HEK293 (cell line): Measurements from ENCODE around the gene C20orf204.

Experiments
- BCL11B ChIP-seq: fragments of 450-650 bp; formaldehyde crosslinking; IDR thresholded peaks from 2 replicates; pipeline ENCODE4 v1.5.1; 2016; ENCODE audit warnings: low read depth, missing biosample characterization, missing genetic modification characterization
- EGR2 ChIP-seq: fragments of 450-650 bp; formaldehyde crosslinking; IDR thresholded peaks from 2 replicates; pipeline ENCODE4 v1.5.1; 2016; ENCODE audit warnings: low read depth, missing biosample characterization, missing genetic modification characterization
- FEZF1 ChIP-seq: fragments of 450-650 bp; formaldehyde crosslinking; IDR thresholded peaks from 2 replicates; pipeline ENCODE4 v1.5.1; 2016; ENCODE audit warnings: missing biosample characterization, missing genetic modification characterization
- GLI2 ChIP-seq: fragments of 450-650 bp; formaldehyde crosslinking; IDR thresholded peaks from 2 replicates; pipeline ENCODE4; 2017; ENCODE audit warnings: missing biosample characterization, missing genetic modification characterization, low read depth, borderline replicate concordance
- KLF1 ChIP-seq: fragments of 450-650 bp; formaldehyde crosslinking; IDR thresholded peaks from 2 replicates; pipeline ENCODE4 v1.5.1; 2016; ENCODE audit warnings: missing biosample characterization, missing genetic modification characterization
- MZF1 ChIP-seq: fragments of 450-650 bp; formaldehyde crosslinking; IDR thresholded peaks from 2 replicates; pipeline ENCODE4 v1.5.1; 2017; ENCODE audit warnings: missing biosample characterization, missing genetic modification characterization, borderline replicate concordance
- PRDM1 ChIP-seq: fragments of 450-650 bp; formaldehyde crosslinking; IDR thresholded peaks from 2 replicates; pipeline ENCODE4; 2016; ENCODE audit warnings: missing biosample characterization, missing genetic modification characterization
- SP3 ChIP-seq: fragments of 450-650 bp; formaldehyde crosslinking; IDR thresholded peaks from 2 replicates; pipeline ENCODE4 v1.5.1; 2016; ENCODE audit warnings: missing biosample characterization, missing genetic modification characterization
- SP7 ChIP-seq: fragments of 450-650 bp; formaldehyde crosslinking; IDR thresholded peaks from 2 replicates; pipeline ENCODE4 v1.5.1; 2016; ENCODE audit warnings: missing biosample characterization, missing genetic modification characterization
- YY2 ChIP-seq: fragments of 450-650 bp; formaldehyde crosslinking; IDR thresholded peaks from 2 replicates; pipeline ENCODE4 v1.5.1; 2016; ENCODE audit warnings: missing biosample characterization, missing genetic modification characterization
- ZBTB26 ChIP-seq: fragments of 450-650 bp; formaldehyde crosslinking; optimal IDR thresholded peaks from 2 replicates; pipeline ENCODE3; 2016; ENCODE audit warnings: missing biosample characterization, mild to moderate bottlenecking, missing genetic modification characterization
- ZBTB48 ChIP-seq: fragments of 450-650 bp; formaldehyde crosslinking; IDR thresholded peaks from 2 replicates; pipeline ENCODE4 v1.5.1; 2016; ENCODE audit warnings: missing biosample characterization, missing genetic modification characterization
- ZBTB6 ChIP-seq: fragments of 450-650 bp; formaldehyde crosslinking; IDR thresholded peaks from 2 replicates; pipeline ENCODE4 v1.5.1; 2017; ENCODE audit warnings: missing biosample characterization, missing genetic modification characterization
- ZFP3 ChIP-seq: fragments of 450-650 bp; formaldehyde crosslinking; IDR thresholded peaks from 2 replicates; pipeline ENCODE4 v1.5.1; 2016; ENCODE audit warnings: low read depth, missing biosample characterization, missing genetic modification characterization
- ZNF114 ChIP-seq: fragments of 450-650 bp; formaldehyde crosslinking; IDR thresholded peaks from 2 replicates; pipeline ENCODE4 v1.5.0; 2017; ENCODE audit warnings: missing biosample characterization, missing genetic modification characterization
- ZNF121 ChIP-seq: fragments of 450-650 bp; formaldehyde crosslinking; IDR thresholded peaks from 2 replicates; pipeline ENCODE4 v1.5.1; 2016; ENCODE audit warnings: missing biosample characterization, missing genetic modification characterization
- ZNF138 ChIP-seq: fragments of 450-650 bp; formaldehyde crosslinking; IDR thresholded peaks from 2 replicates; pipeline ENCODE4 v1.5.1; 2016; ENCODE audit warnings: missing biosample characterization, missing genetic modification characterization, borderline replicate concordance
- ZNF202 ChIP-seq: fragments of 450-650 bp; formaldehyde crosslinking; IDR thresholded peaks from 2 replicates; pipeline ENCODE4 v1.5.1; 2016; ENCODE audit warnings: missing biosample characterization, missing genetic modification characterization, borderline replicate concordance
- ZNF335 ChIP-seq: fragments of 450-650 bp; formaldehyde crosslinking; conservative IDR thresholded peaks from 2 replicates; pipeline ENCODE4 v1.5.1; 2016; ENCODE audit warnings: missing biosample characterization, missing genetic modification characterization
- ZNF350 ChIP-seq: fragments of 450-650 bp; formaldehyde crosslinking; IDR thresholded peaks from 2 replicates; pipeline ENCODE4 v1.5.0; 2017; ENCODE audit warnings: missing biosample characterization, mild to moderate bottlenecking, missing genetic modification characterization
- ZNF362 ChIP-seq: fragments of 450-650 bp; formaldehyde crosslinking; IDR thresholded peaks from 2 replicates; pipeline ENCODE4 v1.5.1; 2016; ENCODE audit warnings: missing biosample characterization, missing genetic modification characterization
- ZNF37A ChIP-seq: fragments of 450-650 bp; IDR thresholded peaks from 2 replicates; pipeline ENCODE4 v1.5.1; 2018; ENCODE audit warnings: missing biosample characterization, missing genetic modification characterization
- ZNF398 ChIP-seq: fragments of 450-650 bp; formaldehyde crosslinking; IDR thresholded peaks from 2 replicates; pipeline ENCODE4 v1.5.1; 2017; ENCODE audit warnings: missing biosample characterization, missing genetic modification characterization
- ZNF404 ChIP-seq: fragments of 450-650 bp; formaldehyde crosslinking; IDR thresholded peaks from 2 replicates; pipeline ENCODE4 v1.5.1; 2017; ENCODE audit warnings: missing biosample characterization, missing genetic modification characterization
- ZNF426 ChIP-seq: fragments of 450-650 bp; formaldehyde crosslinking; IDR thresholded peaks from 2 replicates; pipeline ENCODE4 v1.5.1; 2017; ENCODE audit warnings: missing biosample characterization, missing genetic modification characterization, mild to moderate bottlenecking, inconsistent platforms, moderate library complexity
- ZNF449 ChIP-seq: fragments of 450-650 bp; formaldehyde crosslinking; IDR thresholded peaks from 2 replicates; pipeline ENCODE4 v1.5.1; 2017; ENCODE audit warnings: missing biosample characterization, mild to moderate bottlenecking, missing genetic modification characterization, moderate library complexity
- ZNF510 ChIP-seq: fragments of 450-650 bp; formaldehyde crosslinking; IDR thresholded peaks from 2 replicates; pipeline ENCODE4 v1.5.1; 2018; ENCODE audit warnings: mild to moderate bottlenecking, missing genetic modification characterization, missing biosample characterization; ENCODE audit not compliant: insufficient replicate concordance
- ZNF624 ChIP-seq: fragments of 450-650 bp; formaldehyde crosslinking; IDR thresholded peaks from 2 replicates; pipeline ENCODE4 v1.5.1; 2017; ENCODE audit warnings: missing biosample characterization, missing genetic modification characterization
- ZNF626 ChIP-seq: fragments of 450-650 bp; sonication (Bioruptor Pico); formaldehyde crosslinking; IDR thresholded peaks from 2 replicates; pipeline ENCODE4 v1.5.1; 2018; ENCODE audit warnings: missing biosample characterization, missing genetic modification characterization, inconsistent platforms
- ZNF645 ChIP-seq: fragments of 450-650 bp; formaldehyde crosslinking; IDR thresholded peaks from 2 replicates; pipeline ENCODE4; 2016; ENCODE audit warnings: missing biosample characterization, missing genetic modification characterization
- ZNF658 ChIP-seq: fragments of 450-650 bp; formaldehyde crosslinking; IDR thresholded peaks from 2 replicates; pipeline ENCODE4; 2016; ENCODE audit warnings: missing biosample characterization, missing genetic modification characterization
- ZNF707 ChIP-seq: fragments of 450-650 bp; formaldehyde crosslinking; IDR thresholded peaks from 2 replicates; pipeline ENCODE4 v1.5.1; 2016; ENCODE audit warnings: missing biosample characterization, missing genetic modification characterization
- ZNF747 ChIP-seq: fragments of 450-650 bp; formaldehyde crosslinking; IDR thresholded peaks from 2 replicates; pipeline ENCODE4 v1.5.1; 2016; ENCODE audit warnings: missing biosample characterization, missing genetic modification characterization
- ZNF76 ChIP-seq: fragments of 450-650 bp; formaldehyde crosslinking; IDR thresholded peaks from 2 replicates; pipeline ENCODE4; 2016; ENCODE audit warnings: low read depth, missing biosample characterization, missing genetic modification characterization, borderline replicate concordance
- ZNF830 ChIP-seq: fragments of 450-650 bp; IDR thresholded peaks from 2 replicates; pipeline ENCODE4 v1.5.0; 2018; ENCODE audit warnings: missing biosample characterization, missing genetic modification characterization, low read depth, mild to moderate bottlenecking, moderate library complexity

C20orf204 gene

GRCh38 chr20:64049878-64050260 lies 13.9 kb downstream of the C20orf204 start (continued):
- TF ChIP-seq ZNF830 (no peak), ZNF449 (tag by site-specific recombination) (no peak), KLF1 (tag by site-specific recombination) (no peak), EGR2 (tag by site-specific recombination) (peak; percentile 82), SP7 (tag by site-specific recombination) (peak; percentile 84), ZNF121 (tag by site-specific recombination) (peak; percentile 45; the same call in 1 of the 2 replicates), ZNF398 (tag by site-specific recombination) (peak; percentile 54), ZNF707 (tag by site-specific recombination) (no peak), ZNF626 (tag by site-specific recombination) (no peak), ZBTB26 (tag by site-specific recombination) (peak; percentile 28), ZNF114 (tag by site-specific recombination) (no peak), ZNF202 (tag by site-specific recombination) (no peak), ZNF335 (tag by site-specific recombination) (peak; percentile 91), YY2 (tag by site-specific recombination) (no peak), ZNF138 (tag by site-specific recombination) (no peak), ZNF404 (tag by site-specific recombination) (no peak), ZNF624 (tag by site-specific recombination) (no peak), FEZF1 (0 out of 2 replicates have a peak, but pooled peaks have one; percentile 24), ZNF658 (no peak), ZNF510 (tag by site-specific recombination) (no peak), ZNF426 (tag by site-specific recombination) (no peak), SP3 (tag by site-specific recombination) (peak; percentile 52; the same call in 1 of the 2 replicates), ZNF350 (tag by site-specific recombination) (no peak), ZNF37A (tag by site-specific recombination) (no peak), ZNF76 (tag by site-specific recombination) (no peak), ZFP3 (tag by site-specific recombination) (no peak), PRDM1 (tag by site-specific recombination) (no peak), GLI2 (no peak), BCL11B (tag by site-specific recombination) (no peak), ZNF747 (tag by site-specific recombination) (no peak), ZNF645 (tag by site-specific recombination) (no peak), ZNF362 (tag by site-specific recombination) (no peak), ZBTB48 (tag by site-specific recombination) (0 out of 2 replicates have a peak, but pooled peaks have one; percentile 35), ZBTB6 (tag by site-specific recombination) (no peak), MZF1 (tag by site-specific recombination) (no peak)
